Psoas muscle (tissue), 8 donors: Measurements from ENCODE around the gene DPP4. TPM values are rescaled to one million over a fixed set of nuclear protein-coding genes. Genes with fewer than 3 reads are reported as not detected.

Experiments used
- ATAC-seq, 4 donors: fragments of 200-7000 bp; cut with Tn5 transposase; one replicate each; pipeline ENCODE4 v1.9.1; 2020; ENCODE audit warnings: moderate library complexity in 3 of 4, mild to moderate bottlenecking in 2 of 4
- DNase-seq, 2 donors: peaks; one replicate each; pipeline ENCODE4 v3.0.0-alpha.2; 2020
- H3K27ac ChIP-seq: fragments of 200-600 bp; one replicate; pipeline ENCODE4 v1.8.0; 2022
- H3K27me3 ChIP-seq, 3 donors: fragments of 200-600 bp in 1 of 3; one replicate each; pipeline versions ENCODE4 v1.6.1 to v1.8.0; 2013 to 2022; ENCODE audit warnings: low read length in 2 of 3, mild to moderate bottlenecking in 2 of 3, moderate library complexity in 1 of 3; ENCODE audit not compliant: insufficient read depth in 3 of 3
- H3K36me3 ChIP-seq, 2 donors: fragments of 200-600 bp in 1 of 2; one replicate each; pipeline versions ENCODE4 v1.6.1 to v1.8.0; 2013 to 2022; ENCODE audit warnings: low read depth in 1 of 2, mild to moderate bottlenecking in 1 of 2, moderate library complexity in 1 of 2; ENCODE audit not compliant: insufficient read depth in 1 of 2
- H3K4me1 ChIP-seq: fragments of 200-600 bp; one replicate; pipeline ENCODE4 v1.8.0; 2022
- H3K4me3 ChIP-seq: fragments of 200-600 bp; one replicate; pipeline ENCODE4 v1.8.0; 2022; ENCODE audit warnings: mild to moderate bottlenecking
- H3K9me3 ChIP-seq: fragments of 200-600 bp; one replicate; pipeline ENCODE4 v1.8.0; 2022
- WGBS, 3 donors: extraction: QIAGEN DNeasy Blood & Tissue Kit; methylation state at CpG; one replicate each; pipeline versions ENCODE4 v1.1.6 to v1.1.7; 2013; 5-methylcytosine and 5-hydroxymethylcytosine counted together
- intact Hi-C, 2 donors: fragments of 100-400 bp; cut with DNase I; formaldehyde crosslinking; loops; one replicate each; pipeline versions ENCODE4 v1.11.0 to v1.14.2; 2022
- polyA plus RNA-seq, 3 donors: library from polyadenylated mRNA; stranded (reverse); fragments of 200-250 nt; gene quantifications; one replicate each; pipeline ENCODE4 v1.2.3, GENCODE V29; 2013
- total RNA-seq, 4 donors: library from RNA; stranded (reverse); fragmentation: NEBNext Ultra II Directional in 2 of 4; extraction: Animal tissue kit (Norgen Biotek cat#: 25700) in 2 of 4; gene quantifications; one replicate each; pipeline versions ENCODE4 v1.2.1 to v1.2.4, GENCODE V29; 2021 to 2023
- TF ChIP-seq, protein P1 (sequence below): fragments of 200-600 bp; IDR thresholded peaks from one replicate; pipeline ENCODE4 v1.8.0; 2022; ENCODE audit warnings: antibody characterized with exemption
- donor health status: healthy with polysubstance abuse.
- donor health status: DM: no; HTN: no; CAD: no; lungs with moderate emphysema.
- donor health status: Bipolar disorder and iron deficiency.
- donor health status: healthy.
- donor health status: DM: yes; HTN: yes; CAD: no.
- donor health status: DM: no; HTN: no; CAD: no.
- donor health status: DM: no; HTN: no; CAD: no.
- donor health status: DM: yes; HTN: yes; CAD: no.

The DPP4 gene
- total and polyA plus RNA-seq, 7 donors = 0.25 to 3.1 (median 0.80) TPM

DNA sequence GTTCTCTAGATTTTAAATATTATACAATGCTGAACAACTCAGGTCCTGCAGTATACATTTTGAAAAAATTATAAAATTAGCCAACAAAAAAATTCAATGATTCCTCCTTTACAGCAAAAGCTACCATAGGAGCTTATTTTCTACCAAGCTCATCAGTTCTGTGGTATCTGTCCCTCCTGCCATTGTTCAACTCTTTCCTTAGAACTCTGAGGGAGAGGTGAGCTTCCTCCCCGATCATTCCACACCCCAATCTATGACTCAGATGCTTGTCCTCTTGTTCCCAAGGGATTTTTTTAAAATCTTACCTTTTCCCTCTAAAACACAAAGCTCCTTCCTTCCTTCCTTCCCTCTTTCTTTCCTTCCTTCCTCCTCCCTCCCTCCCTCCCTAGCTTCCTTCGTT lies 13.5 kb downstream of the DPP4 start:
- Histone ChIP-seq H3K27ac (no peak overlapping the region), H3K4me3 (no peak overlapping the region), H3K36me3 (no peaks in the 10 kb centered on the region), H3K27me3 (no peaks in the 10 kb centered on the region), H3K9me3 (peaks cover 7% of the 10 kb centered on the region), H3K4me1 (no peaks in the 10 kb centered on the region)
- intact Hi-C loops = no loop called here
- ATAC-seq (no peak), DNase-seq (no peak)
- 73 to 84% (median 81%) methylated on average over 2 of the region's 2 CpGs for WGBS, 3 donors
- TF ChIP-seq, protein P1, sequence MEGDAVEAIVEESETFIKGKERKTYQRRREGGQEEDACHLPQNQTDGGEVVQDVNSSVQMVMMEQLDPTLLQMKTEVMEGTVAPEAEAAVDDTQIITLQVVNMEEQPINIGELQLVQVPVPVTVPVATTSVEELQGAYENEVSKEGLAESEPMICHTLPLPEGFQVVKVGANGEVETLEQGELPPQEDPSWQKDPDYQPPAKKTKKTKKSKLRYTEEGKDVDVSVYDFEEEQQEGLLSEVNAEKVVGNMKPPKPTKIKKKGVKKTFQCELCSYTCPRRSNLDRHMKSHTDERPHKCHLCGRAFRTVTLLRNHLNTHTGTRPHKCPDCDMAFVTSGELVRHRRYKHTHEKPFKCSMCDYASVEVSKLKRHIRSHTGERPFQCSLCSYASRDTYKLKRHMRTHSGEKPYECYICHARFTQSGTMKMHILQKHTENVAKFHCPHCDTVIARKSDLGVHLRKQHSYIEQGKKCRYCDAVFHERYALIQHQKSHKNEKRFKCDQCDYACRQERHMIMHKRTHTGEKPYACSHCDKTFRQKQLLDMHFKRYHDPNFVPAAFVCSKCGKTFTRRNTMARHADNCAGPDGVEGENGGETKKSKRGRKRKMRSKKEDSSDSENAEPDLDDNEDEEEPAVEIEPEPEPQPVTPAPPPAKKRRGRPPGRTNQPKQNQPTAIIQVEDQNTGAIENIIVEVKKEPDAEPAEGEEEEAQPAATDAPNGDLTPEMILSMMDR = no peak

DNA sequence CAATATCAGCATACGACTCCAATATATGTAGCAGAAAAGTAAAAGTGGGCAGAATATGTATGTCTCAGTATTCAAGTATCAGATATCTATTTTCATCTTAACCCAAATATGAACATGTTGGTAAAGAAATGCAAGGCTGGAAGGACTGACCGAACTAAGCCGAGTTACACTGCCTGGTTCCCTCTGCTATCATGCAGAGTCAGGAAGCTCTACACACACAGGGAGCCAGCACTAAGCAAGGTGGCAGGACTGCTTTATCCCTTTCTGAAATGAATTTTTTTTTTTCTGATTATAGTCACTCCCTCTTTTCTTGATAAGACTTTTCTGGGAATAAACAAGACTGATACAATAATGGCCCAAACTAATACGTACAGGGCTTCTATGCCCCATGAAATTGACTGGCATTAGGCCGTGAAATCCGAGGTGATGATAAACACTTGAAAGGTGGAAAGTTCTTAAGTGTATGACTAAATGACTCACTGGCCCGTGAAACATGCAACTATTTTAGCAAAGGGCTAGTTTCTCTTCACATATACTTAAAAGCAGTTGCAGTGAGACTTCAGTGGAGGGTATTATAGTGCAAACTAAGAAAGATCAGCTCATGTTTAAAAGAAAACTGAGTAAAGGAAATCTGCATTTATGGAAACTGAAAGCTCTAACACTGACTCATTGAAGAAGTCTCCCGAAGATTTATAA lies 14.9 kb downstream of the DPP4 start:
- DNase-seq = no peak
- Histone ChIP-seq H3K9me3 (peaks cover 7% of the 10 kb centered on the region), H3K36me3 (no peaks in the 10 kb centered on the region), H3K4me1 (no peaks in the 10 kb centered on the region), H3K4me3 (no peak overlapping the region), H3K27ac (no peak overlapping the region), H3K27me3 (no peaks in the 10 kb centered on the region)
- intact Hi-C loops = no loop called here
- no peak for ATAC-seq
- TF ChIP-seq, protein P1 = no peak
- 37 to 47% (median 38%) methylated on average over 8 of the region's 8 CpGs for WGBS, 3 donors

GRCh38 chr2:162057426-162057825 lies 16.6 kb downstream of the DPP4 start:
- Histone ChIP-seq H3K27ac (no peak overlapping the region), H3K4me1 (no peaks in the 10 kb centered on the region), H3K27me3 (no peaks in the 10 kb centered on the region), H3K9me3 (peaks cover 7% of the 10 kb centered on the region), H3K4me3 (no peak overlapping the region), H3K36me3 (no peaks in the 10 kb centered on the region)
- intact Hi-C loops = no loop called here
- TF ChIP-seq, protein P1 = no peak
- ATAC-seq (no peak), DNase-seq (no peak)
- 57 to 69% (median 60%) methylated on average over 1 of the region's 1 CpG for WGBS, 3 donors

GRCh38 chr2:162056796-162057399 lies 17.1 kb downstream of the DPP4 start:
- Histone ChIP-seq H3K4me3 (no peak overlapping the region), H3K4me1 (no peaks in the 10 kb centered on the region), H3K27ac (no peak overlapping the region), H3K27me3 (no peaks in the 10 kb centered on the region), H3K36me3 (no peaks in the 10 kb centered on the region), H3K9me3 (peaks cover 7% of the 10 kb centered on the region)
- ATAC-seq = no peak
- intact Hi-C loops = no loop called here
- TF ChIP-seq, protein P1 = no peak
- 50 to 77% (median 74%) methylated on average over 2 of the region's 2 CpGs for WGBS, 3 donors
- no peak for DNase-seq
